Breast epithelium (tissue), 4 donors: ENCODE results near the gene OTOA. TPM values are rescaled to one million over a fixed set of nuclear protein-coding genes. Genes with fewer than 3 reads are reported as not detected.
A peak's percentile ranks its signal among the peaks of the same experiment; 100 is the strongest.

Experiments used
- DNase-seq, 2 donors: peaks; one replicate each; pipeline ENCODE4 v3.0.0-alpha.2; 2019; ENCODE audit warnings: low spot score in 2 of 2
- H3K27ac ChIP-seq, 2 donors: fragments of 200-600 bp; sonication (generic) in 1 of 2; one replicate each; pipeline ENCODE4 v1.5.1; 2016 to 2019; ENCODE audit warnings: mild to moderate bottlenecking in 1 of 2
- H3K27me3 ChIP-seq, 2 donors: fragments of 200-600 bp; sonication (generic) in 1 of 2; one replicate each; pipeline versions ENCODE4 v1.5.1 to v1.6.0; 2017 to 2019; ENCODE audit warnings: control low read depth in 1 of 2, mild to moderate bottlenecking in 1 of 2
- H3K36me3 ChIP-seq: fragments of 200-600 bp; one replicate; pipeline ENCODE4 v1.5.1; 2019
- H3K4me1 ChIP-seq, 2 donors: fragments of 200-600 bp; sonication (generic); one replicate each; pipeline ENCODE4 v1.5.1; 2016 to 2019; ENCODE audit warnings: control low read depth in 1 of 2
- H3K4me3 ChIP-seq, 3 donors: fragments of 200-600 bp; sonication (generic); 1 replicate in 2 of 3; 2 replicates in 1 of 3; pipeline ENCODE4 v1.5.1; 2016 to 2019; ENCODE audit warnings: mild to moderate bottlenecking in 3 of 3, moderate library complexity in 2 of 3
- H3K9me3 ChIP-seq, 2 donors: fragments of 200-600 bp; sonication (generic) in 1 of 2; one replicate each; pipeline ENCODE4 v1.5.1; 2016 to 2019; ENCODE audit warnings: control low read depth in 1 of 2
- POLR2A ChIP-seq: fragments of 450-650 bp; IDR thresholded peaks from one replicate; pipeline ENCODE4 v1.6.1; 2016; ENCODE audit warnings: antibody characterized with exemption, mild to moderate bottlenecking, moderate library complexity
- POLR2AphosphoS5 ChIP-seq, 3 donors: sonication (generic); formaldehyde crosslinking; IDR thresholded peaks; one replicate each; pipeline ENCODE4 v1.6.1; 2017; ENCODE audit warnings: antibody characterized with exemption in 3 of 3
- intact Hi-C: fragments of 100-400 bp; cut with DNase I; formaldehyde crosslinking; loops from one replicate; pipeline ENCODE4 v1.15.1; 2023; ENCODE audit warnings: low total_unique reads
- total RNA-seq, 3 donors: library from RNA; depleted of rRNA; stranded (reverse); fragments of >200 nt; gene quantifications; one replicate each; pipeline ENCODE4 v1.1.0, GENCODE V29; 2016
- TF ChIP-seq, protein P1 (sequence below), 3 donors: fragments of 450-650 bp; IDR thresholded peaks; one replicate each; pipeline ENCODE4 v1.5.1; 2016 to 2017; ENCODE audit warnings: antibody characterized with exemption in 3 of 3, mild to moderate bottlenecking in 3 of 3, moderate library complexity in 3 of 3

OTOA gene
- total RNA-seq, 3 donors from 2014 or later = 0.96 to 1.5 TPM; not detected in 1

- Histone ChIP-seq H3K4me1 (no peaks in the 10 kb centered on the region), H3K27me3 (no peaks in the 10 kb centered on the region), H3K36me3 (no peaks in the 10 kb centered on the region), H3K27ac (no peak overlapping the region), H3K9me3 (no peaks in the 10 kb centered on the region), H3K4me3 (no peak overlapping the region)
- intact Hi-C loops = no loop called here
- no peak for DNase-seq
- TF ChIP-seq, protein P1, sequence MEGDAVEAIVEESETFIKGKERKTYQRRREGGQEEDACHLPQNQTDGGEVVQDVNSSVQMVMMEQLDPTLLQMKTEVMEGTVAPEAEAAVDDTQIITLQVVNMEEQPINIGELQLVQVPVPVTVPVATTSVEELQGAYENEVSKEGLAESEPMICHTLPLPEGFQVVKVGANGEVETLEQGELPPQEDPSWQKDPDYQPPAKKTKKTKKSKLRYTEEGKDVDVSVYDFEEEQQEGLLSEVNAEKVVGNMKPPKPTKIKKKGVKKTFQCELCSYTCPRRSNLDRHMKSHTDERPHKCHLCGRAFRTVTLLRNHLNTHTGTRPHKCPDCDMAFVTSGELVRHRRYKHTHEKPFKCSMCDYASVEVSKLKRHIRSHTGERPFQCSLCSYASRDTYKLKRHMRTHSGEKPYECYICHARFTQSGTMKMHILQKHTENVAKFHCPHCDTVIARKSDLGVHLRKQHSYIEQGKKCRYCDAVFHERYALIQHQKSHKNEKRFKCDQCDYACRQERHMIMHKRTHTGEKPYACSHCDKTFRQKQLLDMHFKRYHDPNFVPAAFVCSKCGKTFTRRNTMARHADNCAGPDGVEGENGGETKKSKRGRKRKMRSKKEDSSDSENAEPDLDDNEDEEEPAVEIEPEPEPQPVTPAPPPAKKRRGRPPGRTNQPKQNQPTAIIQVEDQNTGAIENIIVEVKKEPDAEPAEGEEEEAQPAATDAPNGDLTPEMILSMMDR (IDR thresholded peaks at IDR 0.05) = no peak
- TF ChIP-seq POLR2AphosphoS5 (IDR thresholded peaks at IDR 0.05) (no peak), POLR2A (no peak)
Observed at GRCh38 chr16:21620592-21620991, 43.2 kb upstream of the OTOA start.

- H3K27ac ChIP-seq = no peak overlapping the region
- no peaks in the 10 kb centered on the region for H3K27me3 ChIP-seq
- H3K4me1 ChIP-seq = no peaks in the 10 kb centered on the region
- no peaks in the 10 kb centered on the region for H3K9me3 ChIP-seq
- TF ChIP-seq POLR2AphosphoS5 (IDR thresholded peaks at IDR 0.05) = no peak
- TF ChIP-seq, protein P1 (IDR thresholded peaks at IDR 0.05) = no peak
- no peak for TF ChIP-seq POLR2A
- no peaks in the 10 kb centered on the region for H3K36me3 ChIP-seq
- no peak for DNase-seq
- no peak overlapping the region for H3K4me3 ChIP-seq
- intact Hi-C loops = no loop called here
Observed at GRCh38 chr16:21622545-21622944, 41.2 kb upstream of the OTOA start.

DNA sequence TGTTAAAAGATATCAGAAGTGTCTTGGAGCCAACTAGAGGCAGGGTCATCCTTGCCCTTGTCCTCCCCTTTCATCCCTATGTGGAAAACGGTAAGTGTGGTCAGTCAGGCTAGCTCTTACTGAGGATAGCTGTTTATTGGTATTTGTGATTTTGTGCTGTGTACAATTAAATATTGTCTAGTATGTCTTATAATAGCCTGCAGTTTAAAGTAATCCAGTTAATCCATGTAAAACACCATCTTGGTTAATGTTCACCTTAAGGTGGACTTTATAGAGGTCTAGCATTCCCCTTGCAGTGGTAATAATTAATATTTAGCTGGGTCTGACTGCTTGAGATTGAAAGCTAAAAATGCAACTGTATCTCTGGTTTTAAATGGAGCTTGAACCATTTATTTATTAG, 38.7 kb upstream of the OTOA start:
- Histone ChIP-seq H3K27ac (no peak overlapping the region), H3K4me3 (no peak overlapping the region), H3K27me3 (no peaks in the 10 kb centered on the region), H3K4me1 (no peaks in the 10 kb centered on the region), H3K9me3 (no peaks in the 10 kb centered on the region), H3K36me3 (no peaks in the 10 kb centered on the region)
- intact Hi-C loops = no loop called here
- no peak for DNase-seq
- TF ChIP-seq POLR2AphosphoS5 (IDR thresholded peaks at IDR 0.05) = no peak
- no peak for TF ChIP-seq POLR2A
- TF ChIP-seq, protein P1 (IDR thresholded peaks at IDR 0.05) = no peak

DNA sequence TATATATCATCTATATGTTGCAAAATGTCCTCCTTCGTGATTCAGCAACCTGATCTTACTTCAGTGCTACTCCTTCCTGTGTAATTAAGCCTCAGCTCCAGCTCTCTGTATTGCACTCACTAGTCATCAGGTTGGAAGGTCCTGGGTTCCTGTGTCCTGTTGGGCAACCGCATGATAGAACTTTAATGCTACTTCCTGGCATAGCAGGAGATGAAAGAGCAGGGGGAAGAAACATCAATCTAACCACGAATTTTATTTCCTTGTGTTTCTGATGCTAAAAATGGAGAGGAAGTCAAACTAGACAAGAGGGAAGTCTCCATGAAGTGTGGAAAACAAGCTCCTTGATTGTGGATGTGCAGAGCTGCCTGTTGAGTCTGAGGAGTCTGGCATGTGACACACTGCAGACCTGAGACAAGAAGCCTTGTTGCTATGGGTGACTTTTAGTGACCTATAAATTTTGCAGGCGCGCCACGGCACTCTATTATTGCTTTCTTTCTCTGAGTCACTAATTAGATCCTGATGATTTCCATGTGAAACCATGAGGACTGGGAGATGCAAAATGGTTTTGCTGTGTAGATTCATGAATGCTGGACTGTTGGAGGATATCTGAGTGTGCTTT, 37.0 kb upstream of the OTOA start:
- TF ChIP-seq POLR2AphosphoS5 (IDR thresholded peaks at IDR 0.05) (peak in 1 of 3 donors; percentile 40), POLR2A (no peak)
- peak overlapping the region; percentile 37 to 65 for H3K27ac ChIP-seq

GRCh38 chr16:21628121-21628726, 35.5 kb upstream of the OTOA start:
- H3K36me3 ChIP-seq = no peaks in the 10 kb centered on the region
- TF ChIP-seq POLR2AphosphoS5 (IDR thresholded peaks at IDR 0.05) (no peak), POLR2A (no peak)
- TF ChIP-seq, protein P1 (IDR thresholded peaks at IDR 0.05) = no peak
- intact Hi-C loops = no loop called here

More for the DNA sequence above, 37.0 kb upstream of the OTOA start:
- Histone ChIP-seq H3K36me3 (no peaks in the 10 kb centered on the region), H3K27me3 (no peaks in the 10 kb centered on the region), H3K9me3 (no peaks in the 10 kb centered on the region), H3K4me3 (no peak overlapping the region), H3K4me1 (no peaks in the 10 kb centered on the region)
- intact Hi-C loops = no loop called here
- no peak for DNase-seq

More at GRCh38 chr16:21628121-21628726, 35.5 kb upstream of the OTOA start:
- Histone ChIP-seq H3K27me3 (no peaks in the 10 kb centered on the region), H3K27ac (no peak overlapping the region), H3K9me3 (no peaks in the 10 kb centered on the region), H3K4me1 (no peaks in the 10 kb centered on the region), H3K4me3 (no peak overlapping the region)
- no peak for DNase-seq
